ENCODE measurements around the gene DCDC2. TPM values are rescaled to one million over a fixed set of nuclear protein-coding genes. Genes with fewer than 3 reads are reported as not detected.

The DCDC2 gene
- total and polyA plus RNA-seq, 2 donors (not counting 1 experiment from before 2014, with no cell fraction given), result not detected

DNA sequence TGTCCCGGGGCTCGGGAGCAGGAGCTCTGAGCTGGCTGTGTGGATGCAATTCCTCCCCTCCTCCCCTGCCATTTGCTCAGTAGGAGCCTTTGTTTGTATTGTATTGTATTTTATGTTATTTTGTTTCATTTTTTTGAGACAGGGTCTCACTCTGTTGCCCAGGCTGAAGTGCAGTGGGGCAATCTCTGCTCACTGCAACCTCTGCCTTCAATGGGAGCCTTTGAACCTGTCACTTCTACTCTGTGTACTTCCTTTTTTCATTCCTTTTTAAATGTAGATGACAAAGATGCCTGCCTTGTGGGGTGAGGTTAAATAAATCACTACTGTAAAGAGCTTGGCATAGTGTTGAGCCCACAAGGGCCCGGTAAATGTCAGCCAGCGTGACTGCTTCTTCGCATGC, 70.6 kb downstream of the DCDC2 start:
- H3K27me3 Mint-ChIP-seq, result peaks cover 4% of the 10 kb centered on the region
- DNase-seq, result no peak
- Histone ChIP-seq H3K4me3 (ENCODE audit: control extremely low read depth in 1 of 5, extremely low read depth in 1 of 5, insufficient read depth in 1 of 5, low read depth in 2 of 5, low read length in 4 of 5) (no peak overlapping the region), H2AFZ (ENCODE audit: insufficient read depth, low read depth, low read length, poor library complexity, severe bottlenecking) (no peak overlapping the region), H3K4me2 (replicated peaks; ENCODE audit: low read depth, low read length, poor library complexity, severe bottlenecking) (no peak overlapping the region), H3K27ac (ENCODE audit: low read length in 2 of 2) (no peak overlapping the region), H3K9me3 (ENCODE audit: control extremely low read depth in 1 of 3, control insufficient read depth in 2 of 3, insufficient read depth in 1 of 3, low read length in 2 of 3) (no peaks in the 10 kb centered on the region), H4K20me1 (ENCODE audit: control insufficient read depth, insufficient read depth, low read length, poor library complexity, severe bottlenecking) (no peaks in the 10 kb centered on the region), H3K79me2 (ENCODE audit: control insufficient read depth, insufficient read depth, low read length) (no peaks in the 10 kb centered on the region), H3K27me3 (replicated peaks in 1 of 4; ENCODE audit: control extremely low read depth in 1 of 4, control insufficient read depth in 3 of 4, insufficient read depth in 4 of 4, low read length in 3 of 4) (no peaks in the 10 kb centered on the region), H3K9ac (ENCODE audit: low read length) (no peak overlapping the region), H3K36me3 (replicated peaks in 1 of 2; ENCODE audit: control extremely low read depth in 1 of 2, control insufficient read depth in 1 of 2, extremely low read depth in 1 of 2, insufficient read depth in 2 of 2, low read length in 1 of 2) (no peaks in the 10 kb centered on the region), H3K4me1 (ENCODE audit: control insufficient read depth in 2 of 2, insufficient read depth in 2 of 2, low read length in 2 of 2) (peaks cover 10 to 13% of the 10 kb centered on the region in 2 donors)
- no peak overlapping the region for H3K27ac Mint-ChIP-seq
- H3K9me3 Mint-ChIP-seq (ENCODE audit: insufficient read depth), result no peaks in the 10 kb centered on the region
- 93% methylated on average over 3 of the region's 5 CpGs for WGBS (ENCODE audit: insufficient coverage)
- POLR2A ChIA-PET, result no interaction called here
- ATAC-seq (ENCODE audit: low read depth), result no peak
- intact Hi-C loops (cut with micrococcal nuclease), result loop anchor here (10.0 kb wide), 1 partner anchor 118 kb away; the partner anchor contains the start of gene MRS2
- H3K4me3 Mint-ChIP-seq, result no peak overlapping the region
- H3K4me1 Mint-ChIP-seq, result no peaks in the 10 kb centered on the region
- TF ChIP-seq EZH2 (IDR thresholded peaks at IDR 0.05; ENCODE audit: borderline replicate concordance, insufficient read depth, low read depth, low read length, poor library complexity, severe bottlenecking), result no peak
- TF ChIP-seq, protein P1, sequence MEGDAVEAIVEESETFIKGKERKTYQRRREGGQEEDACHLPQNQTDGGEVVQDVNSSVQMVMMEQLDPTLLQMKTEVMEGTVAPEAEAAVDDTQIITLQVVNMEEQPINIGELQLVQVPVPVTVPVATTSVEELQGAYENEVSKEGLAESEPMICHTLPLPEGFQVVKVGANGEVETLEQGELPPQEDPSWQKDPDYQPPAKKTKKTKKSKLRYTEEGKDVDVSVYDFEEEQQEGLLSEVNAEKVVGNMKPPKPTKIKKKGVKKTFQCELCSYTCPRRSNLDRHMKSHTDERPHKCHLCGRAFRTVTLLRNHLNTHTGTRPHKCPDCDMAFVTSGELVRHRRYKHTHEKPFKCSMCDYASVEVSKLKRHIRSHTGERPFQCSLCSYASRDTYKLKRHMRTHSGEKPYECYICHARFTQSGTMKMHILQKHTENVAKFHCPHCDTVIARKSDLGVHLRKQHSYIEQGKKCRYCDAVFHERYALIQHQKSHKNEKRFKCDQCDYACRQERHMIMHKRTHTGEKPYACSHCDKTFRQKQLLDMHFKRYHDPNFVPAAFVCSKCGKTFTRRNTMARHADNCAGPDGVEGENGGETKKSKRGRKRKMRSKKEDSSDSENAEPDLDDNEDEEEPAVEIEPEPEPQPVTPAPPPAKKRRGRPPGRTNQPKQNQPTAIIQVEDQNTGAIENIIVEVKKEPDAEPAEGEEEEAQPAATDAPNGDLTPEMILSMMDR (IDR thresholded peaks at IDR 0.05), result no peak
- CTCF ChIA-PET, result no interaction called here

DNA sequence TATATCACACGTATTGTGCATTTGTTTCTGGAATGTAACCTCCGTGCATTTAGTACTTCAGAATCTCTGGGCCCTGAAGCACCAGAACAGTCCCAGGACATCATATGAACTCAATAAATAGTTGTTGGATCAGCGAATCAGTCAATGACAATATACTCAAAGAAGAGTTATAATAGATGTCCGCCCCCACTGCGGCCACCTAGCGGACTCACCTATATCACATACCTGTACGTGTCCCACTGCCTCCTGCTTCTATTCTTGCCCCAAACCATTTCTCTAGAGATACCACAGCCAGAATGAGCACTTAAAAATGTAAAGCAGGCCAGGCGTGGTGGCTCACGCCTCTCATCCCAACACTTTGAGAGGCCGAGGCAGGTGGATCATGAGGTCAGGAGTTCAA, 73.9 kb downstream of the DCDC2 start:
- CTCF ChIA-PET, result interaction anchor here (0.5 to 1.1 kb wide), 3 partner anchors 8 to 22 kb away, joined by 3 to 7 read pairs (median 4); no protein-coding TSS in a partner anchor
- H3K27ac Mint-ChIP-seq, result no peak overlapping the region
- Histone ChIP-seq H3K9ac (ENCODE audit: low read length) (no peak overlapping the region), H4K20me1 (ENCODE audit: control insufficient read depth, insufficient read depth, low read length, poor library complexity, severe bottlenecking) (no peaks in the 10 kb centered on the region), H3K79me2 (ENCODE audit: control insufficient read depth, insufficient read depth, low read length) (no peaks in the 10 kb centered on the region), H3K27me3 (replicated peaks in 1 of 4; ENCODE audit: control extremely low read depth in 1 of 4, control insufficient read depth in 3 of 4, insufficient read depth in 4 of 4, low read length in 3 of 4) (peaks cover 0 to 7% (median 1%) of the 10 kb centered on the region in 4 experiments), H3K27ac (ENCODE audit: low read length in 2 of 2) (no peak overlapping the region), H3K4me2 (replicated peaks; ENCODE audit: low read depth, low read length, poor library complexity, severe bottlenecking) (no peak overlapping the region), H3K36me3 (replicated peaks in 1 of 2; ENCODE audit: control extremely low read depth in 1 of 2, control insufficient read depth in 1 of 2, extremely low read depth in 1 of 2, insufficient read depth in 2 of 2, low read length in 1 of 2) (no peaks in the 10 kb centered on the region), H3K4me3 (ENCODE audit: control extremely low read depth in 1 of 5, extremely low read depth in 1 of 5, insufficient read depth in 1 of 5, low read depth in 2 of 5, low read length in 4 of 5) (no peak overlapping the region), H3K4me1 (ENCODE audit: control insufficient read depth in 2 of 2, insufficient read depth in 2 of 2, low read length in 2 of 2) (peaks cover 10 to 13% of the 10 kb centered on the region in 2 donors), H2AFZ (ENCODE audit: insufficient read depth, low read depth, low read length, poor library complexity, severe bottlenecking) (no peak overlapping the region), H3K9me3 (ENCODE audit: control extremely low read depth in 1 of 3, control insufficient read depth in 2 of 3, insufficient read depth in 1 of 3, low read length in 2 of 3) (peaks cover 0 to under 1% (median 0%) of the 10 kb centered on the region in 3 donors)
- DNase-seq (no peak), ATAC-seq (ENCODE audit: low read depth) (no peak)
- H3K9me3 Mint-ChIP-seq (ENCODE audit: insufficient read depth), result no peaks in the 10 kb centered on the region
- TF ChIP-seq EZH2 (IDR thresholded peaks at IDR 0.05; ENCODE audit: borderline replicate concordance, insufficient read depth, low read depth, low read length, poor library complexity, severe bottlenecking), result no peak
- TF ChIP-seq, protein P1 (IDR thresholded peaks at IDR 0.05), result no peak
- H3K27me3 Mint-ChIP-seq, result peaks cover 14% of the 10 kb centered on the region
- POLR2A ChIA-PET, result no interaction called here
- intact Hi-C loops (cut with micrococcal nuclease), result loop anchor here (5.0 to 10.0 kb wide), 2 partner anchors 121 to 408 kb away; partner anchors contain the start of gene MRS2
- no peaks in the 10 kb centered on the region for H3K4me1 Mint-ChIP-seq
- 93% methylated on average over 6 of the region's 10 CpGs for WGBS (ENCODE audit: insufficient coverage)
- H3K4me3 Mint-ChIP-seq, result no peak overlapping the region
